C4-2B (cell line): ENCODE results near the gene MRPL43.

ENCODE experiments used
- CTCF ChIP-seq: fragments of 450-650 bp; conservative IDR thresholded peaks from 2 replicates; pipeline ENCODE4 v1.5.1; 2017; ENCODE audit warnings: mild to moderate bottlenecking
- ZFX ChIP-seq: fragments of 450-650 bp; IDR thresholded peaks from 2 replicates; pipeline ENCODE4 v1.6.1; 2017

GRCh38 chr10:101013365-101013825, 26.1 kb upstream of the MRPL43 start:
- no peak for TF ChIP-seq CTCF
- TF ChIP-seq ZFX = no peak
